H1 (cell line): ENCODE data around the gene SCUBE2.

ENCODE experiments used
- BRCA1 ChIP-seq: IDR thresholded peaks from 2 replicates; pipeline ENCODE4 v1.6.1; 2012; ENCODE audit warnings: low read depth, low read length, improper control_type of control experiment
- CTCF ChIP-seq, 3 experiments: IDR thresholded peaks; 1 replicate in 2 of 3; 2 replicates in 1 of 3; pipeline versions ENCODE4 v1.5.1 to v1.6.1; 2011; ENCODE audit warnings: low read length in 3 of 3, mild to moderate bottlenecking in 3 of 3, inconsistent platforms in 2 of 3, low read depth in 1 of 3, moderate library complexity in 1 of 3; ENCODE audit not compliant: insufficient read depth in 1 of 3; ENCODE audit errors: control extremely low read depth in 1 of 3
- EP300 ChIP-seq, 2 experiments: IDR thresholded peaks; 1 replicate in 1 of 2; 2 replicates in 1 of 2; pipeline ENCODE4 v1.6.1; 2011 to 2012; ENCODE audit warnings: low read depth in 2 of 2, low read length in 2 of 2, mild to moderate bottlenecking in 2 of 2, borderline replicate concordance in 1 of 2, inconsistent platforms in 1 of 2, moderate library complexity in 1 of 2
- EZH2 ChIP-seq: fragments of 200-600 bp; sonication (generic); IDR thresholded peaks from 2 replicates; pipeline ENCODE4 v1.7.1; 2012; ENCODE audit warnings: low read depth, mild to moderate bottlenecking, moderate library complexity, low read length, inconsistent platforms; ENCODE audit not compliant: severe bottlenecking
- HDAC2 ChIP-seq, 2 experiments: fragments of 300-600 bp in 1 of 2; sonication (generic) in 1 of 2; IDR thresholded peaks; 2 replicates each; pipeline ENCODE4 v1.6.1; 2011 to 2012; ENCODE audit warnings: low read depth in 2 of 2, low read length in 2 of 2, mild to moderate bottlenecking in 2 of 2, moderate library complexity in 2 of 2, borderline replicate concordance in 1 of 2, inconsistent platforms in 1 of 2
- JUND ChIP-seq: IDR thresholded peaks from 2 replicates; pipeline ENCODE4 v1.6.1; 2011; ENCODE audit warnings: mild to moderate bottlenecking, improper control_type of control experiment, low read length
- NANOG ChIP-seq: IDR thresholded peaks from 2 replicates; pipeline ENCODE4 v1.6.1; 2011; ENCODE audit warnings: low read length, low read depth, mild to moderate bottlenecking, inconsistent platforms; ENCODE audit not compliant: insufficient read depth, poor library complexity, severe bottlenecking
- RAD21 ChIP-seq, 2 experiments: IDR thresholded peaks in 1 of 2; conservative IDR thresholded peaks in 1 of 2; 2 replicates each; pipeline ENCODE4 v1.6.1; 2011; ENCODE audit warnings: low read depth in 2 of 2, low read length in 2 of 2, improper control_type of control experiment in 1 of 2, inconsistent platforms in 1 of 2, mild to moderate bottlenecking in 1 of 2, moderate library complexity in 1 of 2
- TAF1 ChIP-seq: IDR thresholded peaks from 2 replicates; pipeline ENCODE4 v1.6.1; 2011; ENCODE audit warnings: mild to moderate bottlenecking, low read depth, low read length
- ZNF274 ChIP-seq: IDR thresholded peaks from 2 replicates; pipeline ENCODE4 v1.7.0; 2012; ENCODE audit warnings: low read length, borderline replicate concordance; ENCODE audit errors: extremely low read depth

- no peak for TF ChIP-seq CTCF (IDR thresholded peaks at IDR 0.05; ENCODE audit: control extremely low read depth in 1 of 3, insufficient read depth in 1 of 3, low read depth in 1 of 3, low read length in 3 of 3)
- no peak for TF ChIP-seq TAF1
- no peak for TF ChIP-seq RAD21 (IDR thresholded peaks at IDR 0.05 in 1 of 2, conservative IDR thresholded peaks at IDR 0.05 in 1 of 2; ENCODE audit: low read depth in 2 of 2, low read length in 2 of 2)
- TF ChIP-seq EZH2, result no peak
- no peak for TF ChIP-seq EP300 (IDR thresholded peaks at IDR 0.05; ENCODE audit: borderline replicate concordance in 1 of 2, low read depth in 2 of 2, low read length in 2 of 2)
- no peak for TF ChIP-seq BRCA1
- TF ChIP-seq ZNF274, result no peak
- TF ChIP-seq HDAC2 (IDR thresholded peaks at IDR 0.05; ENCODE audit: borderline replicate concordance in 1 of 2, low read depth in 2 of 2, low read length in 2 of 2), result no peak
- no peak for TF ChIP-seq NANOG
- TF ChIP-seq JUND, result no peak
Observed at GRCh38 chr11:8997451-8997850, 93.9 kb downstream of the SCUBE2 start.
